ENCODE data around the gene TFDP1. TPM values are rescaled to one million over a fixed set of nuclear protein-coding genes. Genes with fewer than 3 reads are reported as not detected.

Gene TFDP1
- total RNA-seq, 1 experiment from 2014 or later, result 31.4 TPM

GRCh38 chr13:113650275-113650674 is 65.7 kb downstream of the TFDP1 start:
- intact Hi-C loops (cut with micrococcal nuclease; ENCODE audit: unreplicated experiment), result no loop called here
- DNase-seq, result no peak
- Mint-ChIP-seq H3K4me3 (ENCODE audit: low read depth, unreplicated experiment) (no peak overlapping the region), H3K36me3 (ENCODE audit: insufficient read depth, unreplicated experiment) (no peaks in the 10 kb centered on the region), H3K4me1 (ENCODE audit: low read depth, unreplicated experiment) (no peaks in the 10 kb centered on the region), H3K27me3 (ENCODE audit: unreplicated experiment) (no peaks in the 10 kb centered on the region), H3K27ac (ENCODE audit: unreplicated experiment) (no peak overlapping the region), H3K9me3 (ENCODE audit: low read depth, unreplicated experiment) (peaks cover 4% of the 10 kb centered on the region)
- CTCF ChIA-PET, result no interaction called here
- BruUV-seq (replicated peaks), result no TSS peak
- no peak for TF ChIP-seq CTCF (IDR thresholded peaks at IDR 0.05; ENCODE audit: unreplicated experiment)

DNA sequence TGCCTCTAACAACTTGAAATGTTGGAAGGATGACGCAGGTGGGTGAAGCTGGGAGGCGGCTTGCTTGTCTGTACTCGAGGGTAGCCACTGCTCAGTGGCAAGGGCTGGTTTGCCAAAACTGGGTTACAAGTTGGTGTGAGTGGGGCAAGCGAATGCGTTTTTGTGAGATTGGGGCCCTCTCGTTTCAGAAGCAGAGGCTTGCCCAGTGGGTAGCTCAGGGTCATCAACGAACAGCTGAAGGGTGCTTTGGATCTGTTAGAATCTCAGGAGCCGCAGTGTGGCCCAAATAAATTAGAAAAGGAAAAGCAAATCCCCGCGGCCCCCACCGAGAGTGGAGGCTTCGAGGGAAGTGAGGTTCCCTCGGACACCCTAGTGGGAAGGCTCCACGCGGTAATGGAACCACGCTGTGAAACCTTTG is 66.2 kb downstream of the TFDP1 start:
- H3K36me3 Mint-ChIP-seq (ENCODE audit: insufficient read depth, unreplicated experiment), result no peaks in the 10 kb centered on the region
- CTCF ChIA-PET, result no interaction called here
- no peaks in the 10 kb centered on the region for H3K27me3 Mint-ChIP-seq (ENCODE audit: unreplicated experiment)
- H3K9me3 Mint-ChIP-seq (ENCODE audit: low read depth, unreplicated experiment), result peaks cover 4% of the 10 kb centered on the region
- no peak overlapping the region for H3K27ac Mint-ChIP-seq (ENCODE audit: unreplicated experiment)
- no peak overlapping the region for H3K4me3 Mint-ChIP-seq (ENCODE audit: low read depth, unreplicated experiment)
- no peak for DNase-seq
- no TSS peak for BruUV-seq (replicated peaks)
- no peak for TF ChIP-seq CTCF (IDR thresholded peaks at IDR 0.05; ENCODE audit: unreplicated experiment)
- intact Hi-C loops (cut with micrococcal nuclease; ENCODE audit: unreplicated experiment), result no loop called here
- no peaks in the 10 kb centered on the region for H3K4me1 Mint-ChIP-seq (ENCODE audit: low read depth, unreplicated experiment)

DNA sequence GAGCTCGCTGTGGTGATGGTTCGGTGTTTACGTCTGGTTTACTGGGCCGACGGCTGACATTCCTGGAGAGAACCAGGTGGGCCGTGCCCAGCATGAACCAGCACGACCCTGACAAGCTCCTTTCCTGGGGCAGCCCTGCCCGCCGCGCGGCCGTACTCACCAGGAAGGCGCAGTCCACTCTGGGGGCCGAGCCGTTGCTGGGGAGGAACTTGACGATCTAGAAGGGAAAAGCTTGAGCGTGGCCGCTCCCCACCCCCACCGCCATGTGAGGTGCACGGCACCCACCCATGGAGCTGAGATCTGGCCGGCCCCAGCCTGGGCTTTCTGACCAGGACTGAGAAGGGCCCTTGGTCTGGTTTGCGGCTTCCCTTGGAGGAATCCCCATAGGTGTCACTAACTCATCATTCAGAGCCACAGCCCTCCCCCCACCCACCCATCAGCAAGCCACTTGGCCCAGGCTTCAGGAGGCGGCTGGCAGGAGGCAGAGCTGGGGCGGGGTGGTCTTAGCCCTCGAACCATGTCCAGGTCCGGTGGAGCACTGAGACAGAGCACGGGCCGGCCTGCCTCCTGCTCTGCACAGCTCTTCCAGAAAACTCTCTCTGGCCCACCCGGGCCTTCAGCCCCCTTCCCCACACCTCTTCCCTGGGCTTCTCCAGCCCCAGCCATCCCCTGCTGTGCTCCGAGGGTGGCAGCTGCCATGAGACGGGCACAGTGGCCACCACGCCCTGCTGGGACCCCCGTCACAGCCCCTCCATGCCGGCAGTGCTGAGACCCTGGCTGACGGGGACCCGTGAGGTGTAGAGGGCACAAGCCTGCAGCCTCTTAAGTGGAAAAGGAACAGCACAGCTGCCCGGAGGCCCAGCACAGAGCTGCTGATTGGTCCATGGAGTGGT is 67.2 kb downstream of the TFDP1 start:
- no TSS peak for BruUV-seq (replicated peaks)
- no peak for TF ChIP-seq CTCF (IDR thresholded peaks at IDR 0.05; ENCODE audit: unreplicated experiment)
- Mint-ChIP-seq H3K4me1 (ENCODE audit: low read depth, unreplicated experiment) (no peaks in the 10 kb centered on the region), H3K36me3 (ENCODE audit: insufficient read depth, unreplicated experiment) (no peaks in the 10 kb centered on the region), H3K27ac (ENCODE audit: unreplicated experiment) (no peak overlapping the region), H3K9me3 (ENCODE audit: low read depth, unreplicated experiment) (no peaks in the 10 kb centered on the region), H3K27me3 (ENCODE audit: unreplicated experiment) (no peaks in the 10 kb centered on the region), H3K4me3 (ENCODE audit: low read depth, unreplicated experiment) (no peak overlapping the region)
- intact Hi-C loops (cut with micrococcal nuclease; ENCODE audit: unreplicated experiment), result no loop called here
- no peak for DNase-seq
- CTCF ChIA-PET, result no interaction called here

DNA sequence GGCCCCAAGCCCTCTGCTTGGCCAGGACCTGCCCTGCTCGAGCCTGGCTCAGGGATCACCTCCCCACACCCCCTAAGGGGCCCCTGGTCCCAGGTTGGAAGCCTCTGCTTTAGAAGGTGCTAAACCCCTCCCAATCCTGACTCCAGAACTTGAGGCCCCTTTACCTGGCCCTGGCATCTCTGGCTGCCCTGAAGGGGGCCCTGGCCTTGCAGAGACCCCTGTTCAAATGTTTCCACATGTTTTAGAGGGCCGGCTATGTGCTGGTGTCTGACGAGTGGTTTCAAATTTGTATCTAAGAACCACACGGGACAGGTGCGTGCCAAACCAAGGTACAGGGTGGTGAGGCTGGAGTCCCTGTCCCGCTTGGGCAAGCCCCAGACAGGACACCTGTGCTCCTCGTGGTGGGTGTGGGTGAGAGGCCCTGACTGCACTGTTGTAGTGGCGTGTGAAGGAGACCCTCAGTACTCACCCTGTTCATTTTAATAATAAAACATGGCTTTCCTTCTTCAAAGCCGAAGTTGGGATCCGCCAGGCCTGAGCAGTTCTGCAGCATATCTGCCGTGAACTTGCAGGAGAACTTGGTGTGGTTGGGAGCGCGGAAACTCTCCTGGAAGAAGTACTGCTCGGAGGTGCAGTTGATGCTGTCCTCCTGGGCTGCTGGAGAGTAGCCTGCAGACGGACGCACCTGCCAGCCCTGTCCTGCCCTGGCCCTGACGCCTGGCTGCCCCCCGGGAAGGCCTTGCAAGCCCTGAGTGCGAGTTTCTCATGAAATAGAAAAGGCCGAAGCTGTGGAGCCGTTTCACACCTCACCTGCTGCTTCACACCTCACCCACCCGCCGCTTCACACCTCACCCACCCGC is 68.1 kb downstream of the TFDP1 start:
- Mint-ChIP-seq H3K4me1 (ENCODE audit: low read depth, unreplicated experiment) (no peaks in the 10 kb centered on the region), H3K36me3 (ENCODE audit: insufficient read depth, unreplicated experiment) (no peaks in the 10 kb centered on the region), H3K9me3 (ENCODE audit: low read depth, unreplicated experiment) (no peaks in the 10 kb centered on the region), H3K4me3 (ENCODE audit: low read depth, unreplicated experiment) (no peak overlapping the region), H3K27me3 (ENCODE audit: unreplicated experiment) (no peaks in the 10 kb centered on the region), H3K27ac (ENCODE audit: unreplicated experiment) (no peak overlapping the region)
- BruUV-seq (replicated peaks), result no TSS peak
- CTCF ChIA-PET, result no interaction called here
- intact Hi-C loops (cut with micrococcal nuclease; ENCODE audit: unreplicated experiment), result no loop called here
- DNase-seq, result no peak
- no peak for TF ChIP-seq CTCF (IDR thresholded peaks at IDR 0.05; ENCODE audit: unreplicated experiment)

Data from Calu3 (cell line).